Glomerular visceral epithelial cell (primary cell): ENCODE results near the gene GPR119.
A peak's percentile ranks its signal among the peaks of the same experiment; 100 is the strongest.
"Not testable (repeated sequence)": the region's sequence is repeated elsewhere in the genome, so short reads cannot be mapped to it uniquely, and the experiment has no call there.

ENCODE experiments used
- DNase-seq: peaks from one replicate; pipeline ENCODE4 v3.0.0-alpha.2; 2016; ENCODE audit errors: extremely low spot score

The GPR119 gene

GRCh38 chrX:130339408-130340222 is 45.9 kb downstream of the GPR119 start, which contains the start of gene SLC25A14:
TSS of gene SLC25A14 (plus strand) at chrX:130339919. CDS start at chrX:130340279, 360 bp downstream.
- peak; percentile 78 for DNase-seq

GRCh38 chrX:130338869-130339268 is 46.6 kb downstream of the GPR119 start:
- DNase-seq: not testable (repeated sequence)

GRCh38 chrX:130336531-130336930 is 48.9 kb downstream of the GPR119 start:
- no peak for DNase-seq
